IMR-90 (cell line): ENCODE data around the gene TMEM253. TPM values are rescaled to one million over a fixed set of nuclear protein-coding genes. Genes with fewer than 3 reads are reported as not detected.

Source experiments
- ATAC-seq: fragments of 200-7000 bp; cut with Tn5 transposase; 2 replicates; pipeline ENCODE4 v1.9.1; 2020; ENCODE audit warnings: low read depth, mild to moderate bottlenecking, moderate library complexity
- BruUV-seq: library from RNA; stranded (reverse); fragments of 400-500 nt; replicated peaks from 2 replicates; lab custom pipeline; 2021; lab: Mats Ljungman, UMichigan
- CTCF ChIA-PET: fragments of 300-600 bp; formaldehyde crosslinking; extraction: SDS; loops from one replicate; lab custom pipeline; 2021; ENCODE audit warnings: antibody characterized with exemption; lab: Yijun Ruan, JAX
- POLR2A ChIA-PET: fragments of 300-600 bp; sonication (Branson Sonifier 250); formaldehyde crosslinking; loops from one replicate; lab custom pipeline; 2022; ENCODE audit warnings: antibody characterized with exemption; ENCODE audit not compliant: unreplicated experiment; lab: Charles Lee
- DNase-seq: peaks from one replicate; pipeline ENCODE4 v3.0.0; 2013
- H2AFZ ChIP-seq: replicated peaks from 2 replicates; pipeline ENCODE3; 2013; ENCODE audit warnings: low read length, mild to moderate bottlenecking; ENCODE audit not compliant: poor library complexity
- H2AK5ac ChIP-seq: 2 replicates; pipeline ENCODE4 v1.6.1; 2013; ENCODE audit warnings: low read depth, low read length, inconsistent platforms
- H2AK9ac ChIP-seq: replicated peaks from 2 replicates; pipeline ENCODE3; 2013; ENCODE audit warnings: mild to moderate bottlenecking, low read depth, low read length, moderate library complexity; ENCODE audit not compliant: poor library complexity
- H2BK120ac ChIP-seq: 2 replicates; pipeline ENCODE4 v1.6.1; 2013; ENCODE audit warnings: low read depth, low read length, inconsistent platforms
- H2BK15ac ChIP-seq: 3 replicates; pipeline ENCODE4 v1.6.1; 2013; ENCODE audit warnings: low read depth, low read length, inconsistent platforms
- H2BK20ac ChIP-seq: 2 replicates; pipeline ENCODE4 v1.6.1; 2013; ENCODE audit warnings: low read depth, mild to moderate bottlenecking, inconsistent platforms, low read length, moderate library complexity
- H2BK5ac ChIP-seq: 2 replicates; pipeline ENCODE4 v1.6.1; 2013; ENCODE audit warnings: mild to moderate bottlenecking, low read depth, low read length, inconsistent platforms; ENCODE audit not compliant: poor library complexity, severe bottlenecking
- H3K14ac ChIP-seq: replicated peaks from 2 replicates; pipeline ENCODE4 v1.6.1; 2013; ENCODE audit warnings: low read depth, low read length, inconsistent platforms
- H3K18ac ChIP-seq: 2 replicates; pipeline ENCODE4 v1.6.1; 2013; ENCODE audit warnings: low read depth, low read length, control low read depth
- H3K23ac ChIP-seq: 2 replicates; pipeline ENCODE4 v1.6.1; 2013; ENCODE audit warnings: low read depth, low read length, inconsistent platforms
- H3K27ac ChIP-seq: 2 replicates; pipeline ENCODE4 v1.5.1; 2013; ENCODE audit warnings: mild to moderate bottlenecking, control low read depth, low read length; ENCODE audit not compliant: insufficient read depth
- H3K27me3 ChIP-seq: 2 replicates; pipeline ENCODE4 v1.6.1; 2013; ENCODE audit warnings: low read length; ENCODE audit not compliant: control insufficient read depth, insufficient read depth
- H3K36me3 ChIP-seq: 2 replicates; pipeline ENCODE4 v1.6.1; 2013; ENCODE audit warnings: low read length, mixed read lengths; ENCODE audit not compliant: control insufficient read depth, insufficient read depth
- H3K4ac ChIP-seq: 2 replicates; pipeline ENCODE4 v1.6.1; 2013; ENCODE audit warnings: low read depth, low read length, inconsistent platforms
- H3K4me1 ChIP-seq: 2 replicates; pipeline ENCODE4 v1.6.1; 2013; ENCODE audit warnings: low read length, mixed read lengths; ENCODE audit not compliant: control insufficient read depth, insufficient read depth
- H3K4me2 ChIP-seq: 2 replicates; pipeline ENCODE4 v1.6.1; 2013; ENCODE audit warnings: low read depth, mild to moderate bottlenecking, control low read depth, low read length, moderate library complexity
- H3K4me3 ChIP-seq: 2 replicates; pipeline ENCODE4 v1.5.1; 2013; ENCODE audit warnings: low read depth, mild to moderate bottlenecking, control low read depth, low read length, moderate library complexity; ENCODE audit not compliant: insufficient read depth
- H3K56ac ChIP-seq: 2 replicates; pipeline ENCODE4 v1.6.1; 2013; ENCODE audit warnings: low read length, inconsistent platforms; ENCODE audit not compliant: insufficient read depth; ENCODE audit errors: extremely low read depth
- H3K79me1 ChIP-seq, 2 experiments: 2 replicates each; pipeline ENCODE4 v1.6.1; 2013; ENCODE audit warnings: low read length in 2 of 2, inconsistent platforms in 1 of 2, low read depth in 1 of 2
- H3K9ac ChIP-seq: 2 replicates; pipeline ENCODE4 v1.6.1; 2013; ENCODE audit warnings: low read depth, low read length, control low read depth
- H3K9me1 ChIP-seq: 2 replicates; pipeline ENCODE4 v1.6.1; 2013; ENCODE audit warnings: low read length, inconsistent platforms; ENCODE audit not compliant: insufficient read depth
- H3K9me3 ChIP-seq: 2 replicates; pipeline ENCODE4 v1.6.1; 2013; ENCODE audit warnings: low read length; ENCODE audit not compliant: control insufficient read depth, insufficient read depth
- H4K20me1 ChIP-seq: 2 replicates; pipeline ENCODE4 v1.6.1; 2013; ENCODE audit warnings: low read length, inconsistent platforms; ENCODE audit not compliant: insufficient read depth
- H4K5ac ChIP-seq: 2 replicates; pipeline ENCODE4 v1.6.1; 2013; ENCODE audit warnings: mild to moderate bottlenecking, low read depth, low read length, control low read depth
- H4K8ac ChIP-seq, 2 experiments: 2 replicates each; pipeline ENCODE4 v1.6.1; 2013; ENCODE audit warnings: low read depth in 2 of 2, low read length in 2 of 2, control low read depth in 1 of 2, inconsistent platforms in 1 of 2
- H4K91ac ChIP-seq: 2 replicates; pipeline ENCODE4 v1.6.1; 2013; ENCODE audit warnings: low read depth, low read length, inconsistent platforms; ENCODE audit not compliant: insufficient read depth
- CEBPB ChIP-seq: IDR thresholded peaks from 2 replicates; pipeline ENCODE4 v1.6.1; 2012; ENCODE audit warnings: low read depth, low read length, improper control_type of control experiment
- MAFK ChIP-seq: IDR thresholded peaks from 2 replicates; pipeline ENCODE4 v1.6.1; 2012; ENCODE audit warnings: low read depth, low read length, improper control_type of control experiment
- MXI1 ChIP-seq: IDR thresholded peaks from 2 replicates; pipeline ENCODE4 v1.6.1; 2012; ENCODE audit warnings: low read depth, mild to moderate bottlenecking, low read length, moderate library complexity, borderline replicate concordance
- RAD21 ChIP-seq: IDR thresholded peaks from 2 replicates; pipeline ENCODE4 v1.6.1; 2012; ENCODE audit warnings: low read length, improper control_type of control experiment
- WGBS, 2 experiments: methylation state at CpG; one replicate each; pipeline versions ENCODE4 v1.1.5 to v1.1.7; 2013; ENCODE audit warnings: missing lambda C conversion rate in 2 of 2; ENCODE audit not compliant: insufficient read length in 1 of 2; ENCODE audit errors: extremely low coverage in 2 of 2; 5-methylcytosine and 5-hydroxymethylcytosine counted together
- dilution Hi-C: fragments of 300-500 bp; cut with HindIII; formaldehyde crosslinking; loops from one replicate; pipeline ENCODE4 v1.14.3; 2018; ENCODE audit warnings: low sequenced_read_pairs; ENCODE audit not compliant: unreplicated experiment
- in situ Hi-C: fragments of 300-500 bp; cut with MboI; formaldehyde crosslinking; loops from 3 replicates; pipeline ENCODE4 v1.14.3; 2019; ENCODE audit warnings: low sequenced_read_pairs, inconsistent platforms, mixed read lengths
- intact Hi-C: fragments of 100-400 bp; cut with micrococcal nuclease; formaldehyde crosslinking; loops from 2 replicates; pipeline ENCODE4 v1.10.0; 2022
- polyA plus RNA-seq, 3 experiments: library from polyadenylated mRNA; depleted of rRNA; stranded (reverse); fragments of >200 nt; gene quantifications; 2 replicates each; pipeline ENCODE4 v1.2.3, GENCODE V29; 2012; ENCODE audit warnings: low replicate concordance in 1 of 3
- total RNA-seq: library from RNA; depleted of rRNA; stranded (reverse); fragments of >200 nt; gene quantifications from 2 replicates; pipeline ENCODE4 v1.2.3, GENCODE V29; 2012

Gene TMEM253
- total and polyA plus RNA-seq, 2 of the 4 experiments (the other 2 are of a cell fraction): 0.07 TPM; not detected in 1

DNA sequence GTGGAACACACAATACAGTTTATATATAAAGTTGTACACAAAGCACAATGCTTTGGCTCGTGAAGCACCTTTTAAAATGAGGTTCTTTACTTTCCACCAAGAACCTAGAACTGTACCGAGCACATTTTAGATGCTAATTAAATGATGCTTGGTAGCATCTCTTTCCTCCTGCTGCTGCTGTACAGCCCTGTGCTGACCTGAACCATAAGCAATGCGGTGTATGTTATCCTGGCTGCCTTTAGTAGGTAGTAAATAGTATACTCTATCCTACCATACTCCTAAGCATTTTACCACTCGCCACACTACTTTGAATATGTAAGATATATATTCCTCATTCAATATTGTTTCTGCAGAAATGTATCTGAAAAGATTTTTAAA, 46.1 kb upstream of the TMEM253 start:
- CTCF ChIA-PET: no interaction called here

More for the DNA sequence above, 46.1 kb upstream of the TMEM253 start:
- no peaks in the 10 kb centered on the region for H3K79me1 ChIP-seq
- no peaks in the 10 kb centered on the region for H3K9me3 ChIP-seq
- POLR2A ChIA-PET: no interaction called here
- no peak overlapping the region for H3K27ac ChIP-seq
- H4K20me1 ChIP-seq: no peaks in the 10 kb centered on the region
- no peak overlapping the region for H3K56ac ChIP-seq
- H4K8ac ChIP-seq: no peak overlapping the region
- H2BK5ac ChIP-seq: no peak overlapping the region
- no peak overlapping the region for H2BK15ac ChIP-seq
- H3K27me3 ChIP-seq: peaks cover 4% of the 10 kb centered on the region
- BruUV-seq: no TSS peak
- H3K4me2 ChIP-seq: no peak overlapping the region
- H4K91ac ChIP-seq: no peak overlapping the region
- DNase-seq (no peak), ATAC-seq (no peak)
- intact Hi-C loops (no loop called here), dilution Hi-C loops (no loop called here), in situ Hi-C loops (no loop called here)
- no peaks in the 10 kb centered on the region for H3K4me1 ChIP-seq
- no peak overlapping the region for H3K23ac ChIP-seq
- no peak overlapping the region for H2BK20ac ChIP-seq
- no peak overlapping the region for H3K4ac ChIP-seq
- no CpG with 5 or more reads among the region's 4 CpGs for WGBS, 2 experiments
- H3K14ac ChIP-seq: no peak overlapping the region
- H2AFZ ChIP-seq: no peak overlapping the region
- no peak overlapping the region for H3K4me3 ChIP-seq
- no peak overlapping the region for H2AK9ac ChIP-seq
- no peak for TF ChIP-seq RAD21
- TF ChIP-seq CEBPB: no peak
- no peak for TF ChIP-seq MXI1
- TF ChIP-seq MAFK: no peak
- H3K36me3 ChIP-seq: no peaks in the 10 kb centered on the region
- no peak overlapping the region for H2BK120ac ChIP-seq
- H3K9ac ChIP-seq: no peak overlapping the region
- no peak overlapping the region for H3K18ac ChIP-seq
- peaks cover 3% of the 10 kb centered on the region; the same call in 1 of the 2 replicates for H3K9me1 ChIP-seq
- no peak overlapping the region for H2AK5ac ChIP-seq
- H4K5ac ChIP-seq: no peak overlapping the region
